SK-N-SH treated with all-trans-retinoic acid at 6 μM for 48 hours (cell line): ENCODE results near the gene GALNTL6.

Source experiments
- ATAC-seq: fragments of 200-7000 bp; cut with Tn5 transposase; 3 replicates; pipeline ENCODE4 v1.9.1; 2020; ENCODE audit warnings: mild to moderate bottlenecking, moderate library complexity
- ARNTL ChIP-seq: fragments of 450-650 bp; formaldehyde crosslinking; IDR thresholded peaks from 2 replicates; pipeline ENCODE4 v1.5.0; 2020; ENCODE audit warnings: low read depth, mild to moderate bottlenecking, moderate library complexity, borderline replicate concordance
- BACH2 ChIP-seq: fragments of 250-450 bp; sonication (Bioruptor Pico); IDR thresholded peaks from 2 replicates; pipeline ENCODE4 v1.9.0; 2021; ENCODE audit warnings: mild to moderate bottlenecking, borderline replicate concordance
- CREB5 ChIP-seq: fragments of 250-450 bp; sonication (Bioruptor Pico); IDR thresholded peaks from 2 replicates; pipeline ENCODE4 v1.5.1; 2020; ENCODE audit warnings: low read depth, mild to moderate bottlenecking, moderate library complexity
- CSDC2 ChIP-seq: fragments of 250-450 bp; sonication (Bioruptor Pico); IDR thresholded peaks from 2 replicates; pipeline ENCODE4 v1.5.0; 2020; ENCODE audit warnings: mild to moderate bottlenecking, moderate library complexity
- CSRNP3 ChIP-seq: fragments of 250-450 bp; sonication (Bioruptor Pico); IDR thresholded peaks from 2 replicates; pipeline ENCODE4 v1.5.1; 2021; ENCODE audit warnings: mild to moderate bottlenecking, moderate library complexity
- ESRRG ChIP-seq: fragments of 250-450 bp; sonication (Bioruptor Pico); IDR thresholded peaks from 2 replicates; pipeline ENCODE4 v1.6.1; 2021; ENCODE audit warnings: mild to moderate bottlenecking
- GLIS3 ChIP-seq: fragments of 250-450 bp; sonication (Bioruptor Pico); IDR thresholded peaks from 2 replicates; pipeline ENCODE4 v1.5.0; 2020; ENCODE audit warnings: mild to moderate bottlenecking, moderate library complexity
- ISL1 ChIP-seq: fragments of 250-450 bp; sonication (Bioruptor Pico); IDR thresholded peaks from 2 replicates; pipeline ENCODE4 v2.1.2; 2022; ENCODE audit warnings: mild to moderate bottlenecking, moderate library complexity
- OSR1 ChIP-seq: fragments of 250-450 bp; sonication (Bioruptor Pico); IDR thresholded peaks from 2 replicates; pipeline ENCODE4 v1.8.0; 2022; ENCODE audit warnings: moderate library complexity, mild to moderate bottlenecking, inconsistent platforms
- PATZ1 ChIP-seq: fragments of 250-450 bp; sonication (Bioruptor Pico); IDR thresholded peaks from 2 replicates; pipeline ENCODE4 v1.8.0; 2020; ENCODE audit warnings: mild to moderate bottlenecking, moderate library complexity, borderline replicate concordance
- POU6F1 ChIP-seq: fragments of 250-450 bp; sonication (Bioruptor Pico); IDR thresholded peaks from 2 replicates; pipeline ENCODE4 v1.8.0; 2021; ENCODE audit warnings: low read depth, mild to moderate bottlenecking, moderate library complexity, borderline replicate concordance
- PPARA ChIP-seq: fragments of 250-450 bp; sonication (Bioruptor Pico); IDR thresholded peaks from 2 replicates; pipeline ENCODE4 v1.5.0; 2020; ENCODE audit warnings: mild to moderate bottlenecking, borderline replicate concordance
- RARB ChIP-seq: fragments of 250-450 bp; sonication (Bioruptor Pico); IDR thresholded peaks from 2 replicates; pipeline ENCODE4 v1.8.0; 2021; ENCODE audit warnings: mild to moderate bottlenecking, moderate library complexity
- TCF4 ChIP-seq: fragments of 250-450 bp; sonication (Bioruptor Pico); IDR thresholded peaks from 2 replicates; pipeline ENCODE4 v1.8.0; 2021; ENCODE audit warnings: mild to moderate bottlenecking, moderate library complexity, borderline replicate concordance
- TOX ChIP-seq: fragments of 250-450 bp; sonication (Bioruptor Pico); IDR thresholded peaks from 2 replicates; pipeline ENCODE4 v1.8.0; 2021; ENCODE audit warnings: mild to moderate bottlenecking, moderate library complexity, borderline replicate concordance
- TSHZ2 ChIP-seq: fragments of 250-450 bp; sonication (Bioruptor Pico); IDR thresholded peaks from 2 replicates; pipeline ENCODE4 v1.5.0; 2020; ENCODE audit warnings: mild to moderate bottlenecking, moderate library complexity
- ZC3H10 ChIP-seq: fragments of 250-450 bp; sonication (Bioruptor Pico); IDR thresholded peaks from 2 replicates; pipeline ENCODE4 v1.5.1; 2021; ENCODE audit warnings: mild to moderate bottlenecking, moderate library complexity
- ZFP3 ChIP-seq: fragments of 250-450 bp; sonication (Bioruptor Pico); IDR thresholded peaks from 2 replicates; pipeline ENCODE4 v1.5.0; 2020; ENCODE audit warnings: mild to moderate bottlenecking, moderate library complexity
- ZFP30 ChIP-seq: fragments of 450-650 bp; formaldehyde crosslinking; IDR thresholded peaks from 2 replicates; pipeline ENCODE4 v1.5.0; 2022; ENCODE audit warnings: mild to moderate bottlenecking, moderate library complexity
- ZNF565 ChIP-seq: fragments of 450-650 bp; formaldehyde crosslinking; conservative IDR thresholded peaks from 2 replicates; pipeline ENCODE4 v1.5.0; 2020; ENCODE audit warnings: low read depth, mild to moderate bottlenecking, moderate library complexity
- ZNF70 ChIP-seq: fragments of 450-650 bp; formaldehyde crosslinking; IDR thresholded peaks from 2 replicates; pipeline ENCODE4 v1.5.0; 2020; ENCODE audit warnings: mild to moderate bottlenecking, moderate library complexity
- ZNF8 ChIP-seq: fragments of 450-650 bp; formaldehyde crosslinking; IDR thresholded peaks from 2 replicates; pipeline ENCODE4 v1.5.0; 2020; ENCODE audit warnings: mild to moderate bottlenecking, moderate library complexity

The GALNTL6 gene

GRCh38 chr4:172787111-172787510 is 973.9 kb downstream of the GALNTL6 start:
- TF ChIP-seq ISL1 (CRISPR knock-in tag) (no peak), TSHZ2 (CRISPR knock-in tag) (no peak), OSR1 (CRISPR knock-in tag) (no peak), ZNF8 (CRISPR knock-in tag) (no peak), ZFP30 (CRISPR knock-in tag) (no peak), ARNTL (CRISPR knock-in tag) (no peak), CSRNP3 (CRISPR knock-in tag) (no peak), RARB (CRISPR knock-in tag) (no peak), TOX (no peak), TCF4 (CRISPR knock-in tag) (no peak), ZC3H10 (no peak), POU6F1 (CRISPR knock-in tag) (no peak), ZNF565 (CRISPR knock-in tag) (no peak), ESRRG (CRISPR knock-in tag) (no peak), PATZ1 (CRISPR knock-in tag) (no peak), BACH2 (no peak), CREB5 (CRISPR knock-in tag) (no peak), GLIS3 (no peak), ZNF70 (CRISPR knock-in tag) (no peak), PPARA (no peak)
- ATAC-seq = no peak

- ATAC-seq = no peak
- TF ChIP-seq ZNF8 (CRISPR knock-in tag) = no peak
- TF ChIP-seq CSRNP3 (CRISPR knock-in tag) = no peak
- TF ChIP-seq RARB (CRISPR knock-in tag) = no peak
- TF ChIP-seq TCF4 (CRISPR knock-in tag) = no peak
- TF ChIP-seq PPARA = no peak
- TF ChIP-seq ZFP30 (CRISPR knock-in tag) = no peak
- TF ChIP-seq GLIS3 = no peak
- TF ChIP-seq ISL1 (CRISPR knock-in tag) = no peak
- TF ChIP-seq ZC3H10 = no peak
- no peak for TF ChIP-seq CSDC2
- no peak for TF ChIP-seq TOX
- TF ChIP-seq ARNTL (CRISPR knock-in tag) = no peak
- no peak for TF ChIP-seq ZFP3 (CRISPR knock-in tag)
- TF ChIP-seq CREB5 (CRISPR knock-in tag) = no peak
- no peak for TF ChIP-seq ESRRG (CRISPR knock-in tag)
- TF ChIP-seq ZNF565 (CRISPR knock-in tag) = no peak
Measured at GRCh38 chr4:172791841-172792240, 978.6 kb downstream of the GALNTL6 start.
